Testis (tissue), 3 donors: ENCODE measurements around the gene MAPRE3. TPM values are rescaled to one million over a fixed set of nuclear protein-coding genes. Genes with fewer than 3 reads are reported as not detected.

Experiments used
- DNase-seq: peaks from one replicate; pipeline ENCODE4 v3.0.0-alpha.2; 2019
- H3K27ac ChIP-seq, 2 donors: fragments of 200-600 bp; sonication (generic); one replicate each; pipeline ENCODE4 v1.5.1; 2019
- H3K27me3 ChIP-seq: fragments of 200-600 bp; sonication (generic); one replicate; pipeline ENCODE4 v1.5.1; 2019
- H3K36me3 ChIP-seq: fragments of 200-600 bp; sonication (generic); one replicate; pipeline ENCODE4 v1.5.1; 2017; ENCODE audit warnings: low read depth; ENCODE audit errors: missing control alignments
- H3K4me1 ChIP-seq: fragments of 200-600 bp; sonication (generic); one replicate; pipeline ENCODE4 v1.5.1; 2019
- H3K4me3 ChIP-seq, 2 donors: fragments of 200-600 bp; sonication (generic); one replicate each; pipeline ENCODE4 v1.5.1; 2017 to 2019
- H3K9me3 ChIP-seq: fragments of 200-600 bp; sonication (generic); one replicate; pipeline ENCODE4 v1.5.1; 2017
- POLR2A ChIP-seq: fragments of 450-650 bp; IDR thresholded peaks from one replicate; pipeline ENCODE4 v1.6.1; 2017; ENCODE audit warnings: antibody characterized with exemption, mild to moderate bottlenecking, moderate library complexity
- WGBS, 2 donors: methylation state at CpG; one replicate each; pipeline ENCODE4 v1.1.5; 2018; 5-methylcytosine and 5-hydroxymethylcytosine counted together
- intact Hi-C: fragments of 100-400 bp; cut with DNase I; formaldehyde crosslinking; loops from one replicate; pipeline ENCODE4 v1.15.1; 2023; ENCODE audit warnings: low total_unique reads
- polyA plus RNA-seq: library from polyadenylated mRNA; stranded (reverse); fragments of 350-450 nt; fragmentation: Illumina TruSeq; extraction: RNeasy Lipid Tissue Mini Kit (QIAGEN cat#74804); gene quantifications from one replicate; pipeline ENCODE4 v1.2.3, GENCODE V29; 2014; ENCODE audit warnings: low read depth, low replicate concordance; ENCODE audit not compliant: insufficient read depth
- total RNA-seq, 2 donors: library from RNA; depleted of rRNA; stranded (reverse); fragments of >200 nt; gene quantifications; one replicate each; pipeline ENCODE4 v1.2.3, GENCODE V29; 2016
- TF ChIP-seq, protein P1 (sequence below), 3 experiments: fragments of 450-650 bp in 2 of 3; fragments of 200-600 bp in 1 of 3; sonication (generic) in 1 of 3; IDR thresholded peaks; one replicate each; pipeline ENCODE4 v1.5.1; 2016 to 2019; ENCODE audit warnings: antibody characterized with exemption in 3 of 3, mild to moderate bottlenecking in 2 of 3, moderate library complexity in 1 of 3

Gene MAPRE3
- total and polyA plus RNA-seq, 3 donors from 2014 or later, result 31.4 to 112 (median 49.8) TPM

DNA sequence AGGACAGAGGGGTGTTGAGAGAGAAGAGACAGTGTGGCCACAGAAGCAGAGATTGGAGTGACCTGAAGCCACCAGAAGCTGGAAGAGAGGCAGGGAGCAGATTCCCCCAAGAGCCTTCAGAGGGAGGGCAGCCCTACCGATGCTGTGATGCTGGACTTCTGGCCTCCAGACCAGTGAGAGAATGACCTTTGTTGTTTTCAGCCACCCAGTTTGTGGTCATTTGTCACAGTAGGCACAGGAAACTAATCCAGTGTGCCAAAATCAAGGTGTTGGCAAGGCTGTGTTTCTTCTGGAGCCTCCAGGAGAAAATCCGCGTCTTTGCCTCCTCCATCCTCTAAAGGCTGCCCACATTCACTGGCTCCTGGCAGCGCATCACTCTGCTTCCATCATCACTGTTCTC lies 15.4 kb downstream of the MAPRE3 start:
- TF ChIP-seq, protein P1, sequence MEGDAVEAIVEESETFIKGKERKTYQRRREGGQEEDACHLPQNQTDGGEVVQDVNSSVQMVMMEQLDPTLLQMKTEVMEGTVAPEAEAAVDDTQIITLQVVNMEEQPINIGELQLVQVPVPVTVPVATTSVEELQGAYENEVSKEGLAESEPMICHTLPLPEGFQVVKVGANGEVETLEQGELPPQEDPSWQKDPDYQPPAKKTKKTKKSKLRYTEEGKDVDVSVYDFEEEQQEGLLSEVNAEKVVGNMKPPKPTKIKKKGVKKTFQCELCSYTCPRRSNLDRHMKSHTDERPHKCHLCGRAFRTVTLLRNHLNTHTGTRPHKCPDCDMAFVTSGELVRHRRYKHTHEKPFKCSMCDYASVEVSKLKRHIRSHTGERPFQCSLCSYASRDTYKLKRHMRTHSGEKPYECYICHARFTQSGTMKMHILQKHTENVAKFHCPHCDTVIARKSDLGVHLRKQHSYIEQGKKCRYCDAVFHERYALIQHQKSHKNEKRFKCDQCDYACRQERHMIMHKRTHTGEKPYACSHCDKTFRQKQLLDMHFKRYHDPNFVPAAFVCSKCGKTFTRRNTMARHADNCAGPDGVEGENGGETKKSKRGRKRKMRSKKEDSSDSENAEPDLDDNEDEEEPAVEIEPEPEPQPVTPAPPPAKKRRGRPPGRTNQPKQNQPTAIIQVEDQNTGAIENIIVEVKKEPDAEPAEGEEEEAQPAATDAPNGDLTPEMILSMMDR (IDR thresholded peaks at IDR 0.05), result no peak
- no peak for TF ChIP-seq POLR2A
- intact Hi-C loops, result no loop called here
- Histone ChIP-seq H3K4me1 (no peaks in the 10 kb centered on the region), H3K4me3 (no peak overlapping the region), H3K9me3 (no peaks in the 10 kb centered on the region), H3K27me3 (no peaks in the 10 kb centered on the region), H3K27ac (no peak overlapping the region), H3K36me3 (no peaks in the 10 kb centered on the region)
- DNase-seq, result no peak
- 87 to 97% methylated on average over 4 of the region's 4 CpGs for WGBS, 2 donors

DNA sequence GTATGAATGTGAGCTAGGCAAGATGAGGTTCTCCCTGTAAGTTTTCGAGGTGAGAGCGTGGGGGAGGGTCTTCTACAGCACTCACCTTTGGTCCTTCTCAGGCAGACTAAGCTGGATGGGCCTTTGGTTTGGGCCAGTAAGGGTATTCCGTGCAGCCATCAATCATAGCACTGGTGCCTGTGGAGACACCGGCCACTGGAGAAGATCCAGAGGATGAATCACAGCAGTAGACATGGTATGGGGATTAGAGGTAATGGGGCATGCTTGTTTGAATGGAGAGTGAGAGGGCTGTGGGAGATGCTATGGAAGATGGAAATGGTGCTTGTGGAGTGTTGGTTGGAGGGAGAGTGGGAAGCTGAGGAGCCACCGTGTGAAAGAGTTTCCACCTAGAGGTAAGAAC lies 16.1 kb downstream of the MAPRE3 start:
- Histone ChIP-seq H3K36me3 (no peaks in the 10 kb centered on the region), H3K9me3 (no peaks in the 10 kb centered on the region), H3K27me3 (no peaks in the 10 kb centered on the region), H3K4me3 (no peak overlapping the region), H3K4me1 (no peaks in the 10 kb centered on the region), H3K27ac (no peak overlapping the region)
- 95 to 96% methylated on average over 5 of the region's 5 CpGs for WGBS, 2 donors
- TF ChIP-seq, protein P1 (IDR thresholded peaks at IDR 0.05), result no peak
- no peak for TF ChIP-seq POLR2A
- DNase-seq, result no peak
- intact Hi-C loops, result no loop called here

DNA sequence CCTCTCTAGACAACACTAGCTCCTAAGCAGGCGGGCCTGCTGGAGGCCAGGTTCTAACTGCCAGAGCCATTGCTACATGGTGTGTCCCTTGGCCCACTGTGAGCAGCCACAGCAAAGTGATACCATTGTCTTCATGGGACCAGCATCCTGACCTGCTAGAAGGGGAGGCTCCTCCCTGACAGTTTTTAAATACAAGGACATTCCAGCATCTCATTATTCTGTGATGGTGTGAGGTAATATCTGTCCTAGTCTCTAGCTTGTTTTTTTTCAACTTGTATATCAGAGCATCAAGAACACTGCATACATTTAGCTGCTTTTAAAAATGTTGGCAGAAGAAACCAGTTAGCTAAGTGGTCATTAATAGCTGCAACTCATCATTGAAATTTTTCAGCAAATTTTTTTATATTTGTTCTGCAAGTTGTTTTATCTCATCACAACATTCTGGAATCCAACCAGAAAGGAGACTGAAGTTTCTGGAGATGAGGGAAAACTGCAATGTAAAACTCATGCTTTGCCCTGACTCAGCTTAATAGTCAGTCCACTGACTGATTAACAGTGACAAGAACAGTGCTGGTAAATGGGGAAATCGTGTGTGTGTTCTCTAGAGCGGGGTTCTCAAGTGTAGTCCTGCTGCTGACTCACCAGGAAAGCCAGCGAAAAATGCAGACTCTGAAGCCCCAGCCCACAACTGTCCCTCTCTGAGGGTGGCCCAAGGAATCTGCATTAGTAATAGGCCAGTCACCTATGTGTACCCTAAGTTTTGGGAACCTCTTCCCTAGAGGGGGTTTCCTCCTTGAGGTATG lies 17.8 kb downstream of the MAPRE3 start:
- DNase-seq, result no peak
- WGBS, 2 donors, result 57 to 68% methylated on average over 4 of the region's 4 CpGs
- Histone ChIP-seq H3K27me3 (no peaks in the 10 kb centered on the region), H3K9me3 (no peaks in the 10 kb centered on the region), H3K4me3 (no peak overlapping the region), H3K27ac (no peak overlapping the region), H3K4me1 (no peaks in the 10 kb centered on the region), H3K36me3 (no peaks in the 10 kb centered on the region)
- TF ChIP-seq POLR2A, result no peak
- TF ChIP-seq, protein P1 (IDR thresholded peaks at IDR 0.05), result no peak
- intact Hi-C loops, result no loop called here

DNA sequence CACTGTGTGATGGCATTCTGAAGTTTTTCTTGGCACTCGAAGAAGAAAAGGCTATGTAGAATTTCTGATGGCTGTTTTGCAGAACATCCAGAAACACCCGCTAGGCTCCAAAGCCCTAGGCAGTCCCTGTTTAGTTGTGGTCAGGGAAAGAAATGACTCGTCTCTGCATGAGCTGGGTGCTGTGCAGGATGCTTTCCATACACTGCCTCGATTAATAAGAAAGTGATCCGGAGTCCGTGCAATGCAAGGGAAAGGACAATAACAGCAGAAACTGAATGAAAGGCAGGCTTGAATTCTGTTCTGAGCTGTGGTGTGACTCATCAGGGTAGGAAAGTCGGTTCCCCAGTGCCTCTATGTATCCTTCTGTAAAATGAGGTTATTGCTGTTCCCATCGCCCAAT lies 18.7 kb downstream of the MAPRE3 start:
- WGBS, 2 donors, result 78 to 83% methylated on average over 8 of the region's 8 CpGs
- no peaks in the 10 kb centered on the region for H3K4me1 ChIP-seq

More for the DNA sequence above, 18.7 kb downstream of the MAPRE3 start:
- TF ChIP-seq, protein P1 (IDR thresholded peaks at IDR 0.05), result no peak
- TF ChIP-seq POLR2A, result no peak
- intact Hi-C loops, result no loop called here
- Histone ChIP-seq H3K27me3 (no peaks in the 10 kb centered on the region), H3K4me3 (no peak overlapping the region), H3K36me3 (no peaks in the 10 kb centered on the region), H3K27ac (no peak overlapping the region), H3K9me3 (no peaks in the 10 kb centered on the region)
- DNase-seq, result no peak
